Measurements from ENCODE around the gene SIVA1. TPM values are rescaled to one million over a fixed set of nuclear protein-coding genes. Genes with fewer than 3 reads are reported as not detected.

SIVA1 gene
- total and polyA plus RNA-seq, 7 experiments from 2014 or later, result 61.4 to 276 (median 91.6) TPM

DNA sequence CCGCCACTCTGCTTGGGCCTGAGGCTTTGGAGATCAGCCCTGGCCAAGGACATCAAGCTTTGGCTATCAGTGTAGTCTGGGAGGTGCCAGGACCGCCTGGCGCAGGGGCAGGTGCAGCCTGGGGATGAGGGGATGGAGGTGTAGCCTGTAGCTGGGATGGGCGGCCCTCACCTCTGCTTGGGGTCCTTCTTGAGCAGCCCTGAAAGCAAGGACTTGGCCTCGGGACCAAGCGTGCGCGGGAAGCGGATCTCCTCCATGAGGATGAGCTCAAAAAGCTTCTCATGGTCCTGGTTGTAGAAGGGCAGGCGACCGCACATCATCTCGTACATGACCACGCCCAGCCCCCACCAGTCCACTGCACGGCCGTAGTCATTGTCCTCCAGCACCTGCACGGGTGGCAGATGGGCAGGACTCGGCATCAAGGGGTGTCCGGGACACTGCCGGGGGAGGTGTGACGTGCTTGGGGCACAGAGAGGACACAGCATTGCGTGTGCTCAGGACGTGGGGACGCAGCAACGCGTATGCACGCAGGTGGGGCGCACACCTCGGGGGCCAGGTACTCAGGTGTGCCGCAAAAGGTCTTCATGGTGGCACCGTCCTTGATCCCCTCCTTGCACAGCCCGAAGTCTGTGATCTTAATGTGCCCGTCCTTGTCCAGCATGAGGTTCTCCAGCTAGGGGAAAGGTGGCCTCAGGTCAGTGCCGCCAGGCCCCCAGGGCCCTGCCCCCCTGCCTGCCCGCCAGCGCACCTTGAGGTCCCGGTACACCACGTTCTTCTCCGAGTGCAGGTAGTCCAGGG lies 20.0 kb downstream of the SIVA1 start:
- peaks cover 0 to 10% (median 2%) of the 10 kb centered on the region in 7 donors for H3K4me1 Mint-ChIP-seq
- DNase-seq, result no peak
- no peak for ATAC-seq
- intact Hi-C loops (cut with micrococcal nuclease), result no loop called here
- ChIA-PET POLR2A (no interaction called here), CTCF (no interaction called here)
- no peak overlapping the region for H3K27ac Mint-ChIP-seq
- Histone ChIP-seq H3K4me1 (ENCODE audit: control insufficient read depth in 2 of 2, insufficient read depth in 2 of 2, low read length in 2 of 2) (no peaks in the 10 kb centered on the region), H3K27ac (ENCODE audit: low read depth, low read length) (no peak overlapping the region), H3K9me3 (ENCODE audit: control insufficient read depth in 2 of 3, low read length in 3 of 3) (peaks cover 0 to 4% (median 0%) of the 10 kb centered on the region in 3 experiments), H3K27me3 (ENCODE audit: control insufficient read depth in 2 of 2, insufficient read depth in 2 of 2, low read length in 2 of 2) (no peaks in the 10 kb centered on the region), H3K36me3 (ENCODE audit: control insufficient read depth in 2 of 3, insufficient read depth in 3 of 3, low read length in 3 of 3) (peaks cover 0 to 56% (median 4%) of the 10 kb centered on the region in 3 experiments), H3K4me3 (ENCODE audit: low read length) (no peak overlapping the region)
- no peak overlapping the region for H3K4me3 Mint-ChIP-seq
- peaks cover 0 to 4% (median 0%) of the 10 kb centered on the region in 11 donors for H3K9me3 Mint-ChIP-seq
- H3K27me3 Mint-ChIP-seq, result no peaks in the 10 kb centered on the region
- peaks cover 0 to 34% (median 7%) of the 10 kb centered on the region in 5 donors for H3K36me3 Mint-ChIP-seq

DNA sequence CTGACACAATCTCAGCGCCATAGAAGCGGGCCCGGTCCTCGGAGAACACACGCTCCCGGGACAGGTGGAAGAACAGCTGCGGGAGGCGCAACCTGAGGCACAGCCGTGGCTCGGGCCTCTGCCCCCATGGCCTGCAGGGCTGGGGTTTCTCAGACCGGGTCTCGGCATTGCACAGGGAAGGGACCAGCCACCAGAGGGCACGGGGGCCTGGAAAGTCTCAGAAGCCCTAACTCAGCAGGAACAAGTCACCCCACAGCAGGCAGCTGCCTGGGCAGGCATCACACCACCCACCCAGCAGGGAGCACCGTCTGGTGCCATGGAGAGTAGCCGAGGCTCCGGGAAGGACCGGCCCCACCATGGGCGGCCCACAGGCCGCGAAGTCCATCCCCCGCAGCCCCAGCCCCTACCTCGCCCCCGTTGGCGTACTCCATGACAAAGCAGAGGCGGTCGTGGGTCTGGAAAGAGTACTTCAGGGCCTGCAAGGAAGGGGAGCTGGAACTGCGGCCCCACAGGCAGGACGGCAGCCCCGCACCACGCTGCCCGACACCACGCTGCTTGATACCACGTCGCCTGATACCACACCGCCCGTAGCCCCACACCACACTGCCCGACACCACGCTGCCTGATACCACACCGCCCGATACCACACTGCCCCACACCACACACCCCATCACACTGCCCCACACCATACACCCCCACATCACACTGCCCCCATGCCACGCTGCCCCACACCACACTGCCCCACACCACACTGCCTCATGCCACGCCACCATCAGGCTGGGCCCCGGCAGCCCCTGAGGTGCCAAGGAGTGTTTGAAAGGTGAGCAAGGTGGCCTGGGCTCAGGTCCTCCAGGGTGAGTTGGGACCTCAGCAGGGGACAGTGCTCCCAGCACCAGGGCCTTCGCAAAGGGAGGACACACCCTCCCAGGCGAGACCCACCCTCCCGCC lies 20.8 kb downstream of the SIVA1 start:
- peaks cover 0 to 4% (median 0%) of the 10 kb centered on the region in 11 donors for H3K9me3 Mint-ChIP-seq
- Histone ChIP-seq H3K27ac (ENCODE audit: low read depth, low read length) (no peak overlapping the region), H3K27me3 (ENCODE audit: control insufficient read depth in 2 of 2, insufficient read depth in 2 of 2, low read length in 2 of 2) (no peaks in the 10 kb centered on the region), H3K36me3 (ENCODE audit: control insufficient read depth in 2 of 3, insufficient read depth in 3 of 3, low read length in 3 of 3) (peaks cover 0 to 61% (median 4%) of the 10 kb centered on the region in 3 experiments), H3K4me3 (ENCODE audit: low read length) (no peak overlapping the region), H3K4me1 (ENCODE audit: control insufficient read depth in 2 of 2, insufficient read depth in 2 of 2, low read length in 2 of 2) (no peaks in the 10 kb centered on the region), H3K9me3 (ENCODE audit: control insufficient read depth in 2 of 3, low read length in 3 of 3) (peaks cover 0 to 4% (median 0%) of the 10 kb centered on the region in 3 experiments)
- peaks cover 0 to 5% (median 0%) of the 10 kb centered on the region in 7 donors for H3K4me1 Mint-ChIP-seq
- H3K4me3 Mint-ChIP-seq, result no peak overlapping the region
- peak overlapping the region in 2 of 9 donors; percentile 53 to 55 for H3K27ac Mint-ChIP-seq
- no peaks in the 10 kb centered on the region for H3K27me3 Mint-ChIP-seq
- no peak for ATAC-seq
- DNase-seq, result no peak
- H3K36me3 Mint-ChIP-seq, result peaks cover 0 to 34% (median 7%) of the 10 kb centered on the region in 5 donors
- ChIA-PET CTCF (no interaction called here), POLR2A (no interaction called here)
- intact Hi-C loops (cut with micrococcal nuclease), result no loop called here

DNA sequence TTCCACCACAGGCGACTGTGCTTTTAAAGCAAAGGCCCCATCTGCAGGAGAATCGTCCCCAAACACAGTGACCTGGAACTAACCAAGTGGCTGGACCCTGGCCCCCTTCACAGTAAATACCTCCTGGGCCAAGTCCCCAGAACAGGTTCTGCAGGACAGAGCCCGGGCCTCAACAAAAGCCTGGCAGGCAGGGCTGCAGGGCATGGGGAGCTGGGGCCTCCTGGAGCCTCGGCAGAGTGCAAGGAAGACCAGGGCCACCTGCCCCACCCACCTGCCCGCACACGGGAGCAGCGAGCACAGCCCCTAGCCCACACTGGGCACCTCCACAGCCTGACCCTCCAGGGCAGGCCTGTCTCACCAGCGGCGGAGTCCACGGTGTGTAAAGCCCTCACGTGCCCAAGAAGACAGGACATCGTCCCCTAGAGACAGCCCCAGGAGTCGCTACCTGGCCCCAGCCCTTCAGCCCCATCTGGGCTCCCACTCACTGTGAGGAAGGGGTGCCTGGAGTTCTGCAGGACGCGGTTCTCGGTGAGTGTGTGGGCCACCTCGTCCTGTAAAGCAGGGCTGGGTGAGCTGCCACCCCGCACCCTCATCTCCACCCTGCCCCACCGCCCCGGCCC lies 21.6 kb downstream of the SIVA1 start:
- Histone ChIP-seq H3K27ac (ENCODE audit: low read depth, low read length) (no peak overlapping the region), H3K9me3 (ENCODE audit: control insufficient read depth in 2 of 3, low read length in 3 of 3) (peaks cover 0 to 4% (median 0%) of the 10 kb centered on the region in 3 experiments), H3K4me1 (ENCODE audit: control insufficient read depth in 2 of 2, insufficient read depth in 2 of 2, low read length in 2 of 2) (no peaks in the 10 kb centered on the region), H3K27me3 (ENCODE audit: control insufficient read depth in 2 of 2, insufficient read depth in 2 of 2, low read length in 2 of 2) (no peaks in the 10 kb centered on the region), H3K4me3 (ENCODE audit: low read length) (no peak overlapping the region), H3K36me3 (ENCODE audit: control insufficient read depth in 2 of 3, insufficient read depth in 3 of 3, low read length in 3 of 3) (peaks cover 0 to 61% (median 4%) of the 10 kb centered on the region in 3 experiments)
- H3K4me1 Mint-ChIP-seq, result peaks cover 0 to 1% (median 0%) of the 10 kb centered on the region in 7 donors
- intact Hi-C loops (cut with micrococcal nuclease), result no loop called here
- ChIA-PET POLR2A (no interaction called here), CTCF (no interaction called here)
- no peaks in the 10 kb centered on the region for H3K27me3 Mint-ChIP-seq
- peaks cover 0 to 34% (median 7%) of the 10 kb centered on the region in 5 donors for H3K36me3 Mint-ChIP-seq
- H3K4me3 Mint-ChIP-seq, result no peak overlapping the region
- H3K27ac Mint-ChIP-seq, result no peak overlapping the region
- DNase-seq (no peak), ATAC-seq (no peak)
- H3K9me3 Mint-ChIP-seq, result peaks cover 0 to 4% (median 0%) of the 10 kb centered on the region in 11 donors

DNA sequence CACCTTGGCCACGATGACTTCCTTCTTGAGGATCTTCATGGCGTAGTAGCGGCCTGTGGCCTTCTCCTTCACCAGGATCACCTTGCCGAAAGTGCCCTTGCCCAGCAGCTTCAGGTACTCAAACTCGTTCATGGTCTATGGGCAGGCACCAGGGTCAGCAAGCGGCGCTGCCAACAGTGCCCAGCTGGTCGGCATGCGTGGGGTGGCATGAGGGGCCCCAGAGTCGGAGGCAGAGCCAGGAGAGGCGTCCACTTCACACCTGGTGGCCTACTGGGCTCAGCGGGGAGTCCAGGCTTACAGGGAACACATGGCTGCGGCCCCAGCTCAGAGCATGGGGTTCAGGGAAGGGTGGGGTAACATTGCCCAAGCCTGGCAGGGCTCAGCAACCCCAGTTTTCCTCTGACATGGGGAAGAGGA lies 22.1 kb downstream of the SIVA1 start:
- Mint-ChIP-seq H3K9me3 (peaks cover 0 to 4% (median 0%) of the 10 kb centered on the region in 11 donors), H3K27me3 (no peaks in the 10 kb centered on the region), H3K4me3 (no peak overlapping the region), H3K27ac (peak overlapping the region in 1 of 9 donors; percentile 43), H3K36me3 (peaks cover 0 to 30% (median 7%) of the 10 kb centered on the region in 5 donors), H3K4me1 (no peaks in the 10 kb centered on the region)
- CTCF ChIA-PET, result interaction anchor here (0.6 to 1.3 kb wide), 3 partner anchors 51 to 1936 kb away, joined by 3 to 4 read pairs (median 3); no protein-coding TSS in a partner anchor
- Histone ChIP-seq H3K4me1 (ENCODE audit: control insufficient read depth in 2 of 2, insufficient read depth in 2 of 2, low read length in 2 of 2) (no peaks in the 10 kb centered on the region), H3K36me3 (ENCODE audit: control insufficient read depth in 2 of 3, insufficient read depth in 3 of 3, low read length in 3 of 3) (peaks cover 0 to 62% (median 4%) of the 10 kb centered on the region in 3 experiments), H3K27me3 (ENCODE audit: control insufficient read depth in 2 of 2, insufficient read depth in 2 of 2, low read length in 2 of 2) (no peaks in the 10 kb centered on the region), H3K9me3 (ENCODE audit: control insufficient read depth in 2 of 3, low read length in 3 of 3) (peaks cover 0 to 4% (median 0%) of the 10 kb centered on the region in 3 experiments), H3K4me3 (ENCODE audit: low read length) (no peak overlapping the region), H3K27ac (ENCODE audit: low read depth, low read length) (no peak overlapping the region)
- DNase-seq, result no peak
- no peak for ATAC-seq
- intact Hi-C loops (cut with micrococcal nuclease), result no loop called here
- POLR2A ChIA-PET, result no interaction called here

DNA sequence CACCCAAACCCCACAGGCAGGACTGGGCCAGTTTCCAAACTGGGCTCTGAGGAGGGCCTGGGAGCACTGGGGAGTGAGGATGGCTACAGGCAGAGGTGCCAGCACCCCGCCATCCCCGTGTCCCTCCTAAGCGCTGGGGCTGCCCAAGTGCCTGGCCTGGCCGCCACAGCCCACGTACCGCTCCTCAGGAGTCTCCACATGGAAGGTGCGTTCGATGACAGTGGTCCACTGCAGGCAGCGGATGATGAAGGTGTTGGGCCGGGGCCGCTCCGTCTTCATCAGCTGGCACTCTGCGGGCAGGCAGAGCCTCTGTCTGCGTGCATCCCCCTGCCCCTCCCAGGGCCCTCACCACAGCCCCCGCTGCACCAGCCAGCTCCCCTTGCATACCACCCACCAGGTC lies 23.5 kb downstream of the SIVA1 start:
- no peaks in the 10 kb centered on the region for H3K27me3 ChIP-seq (ENCODE audit: control insufficient read depth in 2 of 2, insufficient read depth in 2 of 2, low read length in 2 of 2)
- CTCF ChIA-PET, result interaction anchor here (1.3 kb wide), 1 partner anchor 49 kb away, joined by 3 read pairs; no protein-coding TSS in a partner anchor
- no peaks in the 10 kb centered on the region for H3K4me1 ChIP-seq (ENCODE audit: control insufficient read depth in 2 of 2, insufficient read depth in 2 of 2, low read length in 2 of 2)
- no peak overlapping the region for H3K4me3 Mint-ChIP-seq
- no peaks in the 10 kb centered on the region for H3K4me1 Mint-ChIP-seq
- H3K27ac Mint-ChIP-seq, result peak overlapping the region in 1 of 9 donors; percentile 19
- H3K4me3 ChIP-seq (ENCODE audit: low read length), result no peak overlapping the region
- no peaks in the 10 kb centered on the region for H3K9me3 ChIP-seq (ENCODE audit: control insufficient read depth in 2 of 3, low read length in 3 of 3)
- no peaks in the 10 kb centered on the region for H3K9me3 Mint-ChIP-seq
- ATAC-seq (no peak), DNase-seq (no peak)
- H3K27me3 Mint-ChIP-seq, result no peaks in the 10 kb centered on the region
- peaks cover 0 to 20% (median 0%) of the 10 kb centered on the region in 5 donors for H3K36me3 Mint-ChIP-seq
- H3K36me3 ChIP-seq (ENCODE audit: control insufficient read depth in 2 of 3, insufficient read depth in 3 of 3, low read length in 3 of 3), result peaks cover 0 to 65% (median 4%) of the 10 kb centered on the region in 3 experiments
- no peak overlapping the region for H3K27ac ChIP-seq (ENCODE audit: low read depth, low read length)
- POLR2A ChIA-PET, result no interaction called here
- intact Hi-C loops (cut with micrococcal nuclease), result no loop called here

Data from naive thymus-derived CD4-positive, alpha-beta T cell (primary cell).